Measurements from ENCODE around the gene NBAS.

NBAS gene

GRCh38 chr2:15389326-15389700 is 171.8 kb downstream of the NBAS start:
- no peaks in the 10 kb centered on the region for H3K27me3 ChIP-seq (replicated peaks; ENCODE audit: control insufficient read depth, insufficient read depth, low read length)
- no peak overlapping the region for H3K4me3 ChIP-seq (replicated peaks; ENCODE audit: low read depth, low read length)
- TF ChIP-seq CTCF (IDR thresholded peaks at IDR 0.05; ENCODE audit: insufficient read depth, low read length, poor library complexity, severe bottlenecking), result no peak
- no peak for DNase-seq (ENCODE audit: extremely low read depth, insufficient read length)
- no peaks in the 10 kb centered on the region for H3K36me3 ChIP-seq (ENCODE audit: control insufficient read depth, insufficient read depth, low read length)

- H3K27me3 ChIP-seq (replicated peaks; ENCODE audit: control insufficient read depth, insufficient read depth, low read length), result no peaks in the 10 kb centered on the region
- TF ChIP-seq CTCF (IDR thresholded peaks at IDR 0.05; ENCODE audit: insufficient read depth, low read length, poor library complexity, severe bottlenecking), result no peak
- DNase-seq (ENCODE audit: extremely low read depth, insufficient read length), result no peak
Observed at GRCh38 chr2:15388406-15389325, 172.5 kb downstream of the NBAS start.

GRCh38 chr2:15385184-15385583 is 175.9 kb downstream of the NBAS start:
- TF ChIP-seq CTCF (IDR thresholded peaks at IDR 0.05; ENCODE audit: insufficient read depth, low read length, poor library complexity, severe bottlenecking), result no peak
- no peak for DNase-seq (ENCODE audit: extremely low read depth, insufficient read length)
- H3K4me3 ChIP-seq (replicated peaks; ENCODE audit: low read depth, low read length), result no peak overlapping the region
- H3K36me3 ChIP-seq (ENCODE audit: control insufficient read depth, insufficient read depth, low read length), result no peaks in the 10 kb centered on the region
- no peaks in the 10 kb centered on the region for H3K27me3 ChIP-seq (replicated peaks; ENCODE audit: control insufficient read depth, insufficient read depth, low read length)

More at GRCh38 chr2:15388406-15389325, 172.5 kb downstream of the NBAS start:
- H3K36me3 ChIP-seq (ENCODE audit: control insufficient read depth, insufficient read depth, low read length), result no peaks in the 10 kb centered on the region
- no peak overlapping the region for H3K4me3 ChIP-seq (replicated peaks; ENCODE audit: low read depth, low read length)

- no peaks in the 10 kb centered on the region for H3K27me3 ChIP-seq (replicated peaks; ENCODE audit: control insufficient read depth, insufficient read depth, low read length)
- H3K36me3 ChIP-seq (ENCODE audit: control insufficient read depth, insufficient read depth, low read length), result no peaks in the 10 kb centered on the region
- no peak overlapping the region for H3K4me3 ChIP-seq (replicated peaks; ENCODE audit: low read depth, low read length)
- no peak for TF ChIP-seq CTCF (IDR thresholded peaks at IDR 0.05; ENCODE audit: insufficient read depth, low read length, poor library complexity, severe bottlenecking)
- DNase-seq (ENCODE audit: extremely low read depth, insufficient read length), result no peak
Observed at GRCh38 chr2:15383695-15384350, 177.3 kb downstream of the NBAS start.

- H3K36me3 ChIP-seq (ENCODE audit: control insufficient read depth, insufficient read depth, low read length), result peaks cover 2% of the 10 kb centered on the region; the same call in 1 of the 2 replicates
- TF ChIP-seq CTCF (IDR thresholded peaks at IDR 0.05; ENCODE audit: insufficient read depth, low read length, poor library complexity, severe bottlenecking), result no peak
- no peak overlapping the region for H3K4me3 ChIP-seq (replicated peaks; ENCODE audit: low read depth, low read length)
- no peak for DNase-seq (ENCODE audit: extremely low read depth, insufficient read length)
- H3K27me3 ChIP-seq (replicated peaks; ENCODE audit: control insufficient read depth, insufficient read depth, low read length), result no peaks in the 10 kb centered on the region
Observed at GRCh38 chr2:15378148-15378908, 182.8 kb downstream of the NBAS start.
